IPS DF 4.7 (cell line): ENCODE results near the gene MTURN.
"Not testable (repeated sequence)": the region's sequence is repeated elsewhere in the genome, so short reads cannot be mapped to it uniquely, and the experiment has no call there.

Experiments used
- DNase-seq: peaks from one replicate; pipeline ENCODE4 v3.0.0-alpha.2; 2013; ENCODE audit warnings: low spot score; ENCODE audit errors: extremely low read depth

MTURN gene

DNA sequence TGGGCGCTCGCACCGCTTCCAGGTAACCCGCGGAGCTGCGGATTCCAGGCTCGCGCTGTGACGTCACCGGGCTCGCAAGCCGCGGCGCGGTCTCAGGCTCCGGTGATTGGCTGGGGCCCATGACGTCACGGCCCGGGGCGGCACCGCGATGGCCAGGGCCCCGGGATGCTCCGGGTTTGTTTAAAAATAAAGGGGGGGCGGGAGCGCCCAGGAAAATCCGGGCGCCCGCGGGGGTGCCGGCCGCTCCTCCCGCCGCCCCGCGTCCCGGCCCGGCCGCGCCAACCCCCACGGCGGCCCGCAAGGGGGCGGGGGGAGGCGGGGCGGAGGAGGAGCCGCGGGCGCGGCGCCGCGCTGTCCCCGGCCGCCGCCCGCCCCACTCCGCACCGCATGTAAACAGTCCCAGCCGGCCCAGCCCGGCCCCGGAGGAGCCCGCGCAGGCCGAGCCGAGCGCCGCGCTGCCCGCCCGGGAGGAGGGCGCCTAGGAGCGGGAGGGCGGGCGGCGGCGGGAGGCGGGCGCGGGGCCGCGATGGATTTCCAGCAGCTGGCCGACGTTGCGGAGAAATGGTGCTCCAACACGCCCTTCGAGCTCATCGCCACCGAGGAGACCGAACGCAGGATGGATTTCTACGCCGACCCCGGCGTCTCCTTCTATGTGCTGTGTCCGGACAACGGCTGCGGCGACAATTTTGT is at the start of gene MTURN:
Gene MTURN (plus strand): TSS at position 376 of the 690 bp plus-strand sequence. CDS start 151 bp downstream, at position 527.
- DNase-seq: peak; percentile 46

DNA sequence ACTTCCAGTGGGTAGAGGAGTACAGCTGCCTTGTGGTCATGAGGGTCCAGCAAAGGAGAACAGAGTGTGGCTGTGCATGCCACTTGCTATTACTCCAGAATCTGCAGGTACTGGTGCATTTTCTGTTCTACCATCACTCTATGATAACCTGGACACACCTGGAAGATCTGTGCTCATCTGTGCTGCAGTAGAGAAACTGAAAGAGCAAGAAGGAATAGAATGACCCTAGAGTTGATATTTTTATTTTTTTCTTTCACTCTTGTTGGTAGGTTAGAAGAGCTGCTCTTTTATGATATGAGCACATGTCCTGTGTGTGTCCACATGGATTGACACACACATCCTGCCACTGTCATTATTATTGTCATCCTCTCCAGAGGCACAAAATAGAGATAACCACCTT is 48.3 kb upstream of the MTURN start:
- no peak for DNase-seq

DNA sequence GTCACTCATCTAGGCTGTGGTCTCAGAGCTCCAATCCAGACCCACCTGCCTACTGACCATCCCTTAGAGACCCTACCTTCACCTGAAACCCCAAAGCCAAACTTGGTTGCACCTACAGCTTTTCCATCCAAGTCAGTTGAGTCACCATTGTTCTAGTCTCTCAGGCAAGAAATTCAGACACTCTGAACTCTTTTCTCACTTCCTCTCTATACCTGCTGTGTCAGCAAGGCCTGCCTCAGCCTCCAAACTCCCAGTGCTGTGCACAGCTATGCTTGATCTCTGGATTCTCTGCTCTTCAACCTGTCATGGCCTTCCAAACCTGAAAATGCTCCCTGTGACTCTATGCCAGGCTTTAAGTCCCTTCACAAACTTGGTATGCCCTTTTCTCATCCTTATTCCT is 47.4 kb upstream of the MTURN start:
- no peak for DNase-seq

DNA sequence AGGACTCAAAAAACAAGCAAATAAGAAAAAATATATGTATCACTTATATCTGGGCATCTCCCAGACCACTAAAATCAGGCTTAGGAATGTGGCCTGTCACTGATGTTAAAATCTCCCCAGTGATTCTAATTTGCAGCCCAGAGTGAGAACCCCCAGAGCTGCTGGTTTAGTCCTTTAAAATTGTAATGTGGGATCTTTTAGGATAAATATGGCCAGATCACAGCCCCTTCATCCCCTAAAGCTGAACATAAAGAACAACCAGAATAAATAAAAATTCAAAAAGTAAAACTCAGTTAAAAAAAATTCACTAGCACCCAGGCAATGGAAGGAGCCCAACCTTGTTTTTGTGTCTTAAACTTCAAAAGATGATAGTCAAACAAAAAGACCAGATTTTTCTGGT is 46.4 kb upstream of the MTURN start:
- DNase-seq: no peak

DNA sequence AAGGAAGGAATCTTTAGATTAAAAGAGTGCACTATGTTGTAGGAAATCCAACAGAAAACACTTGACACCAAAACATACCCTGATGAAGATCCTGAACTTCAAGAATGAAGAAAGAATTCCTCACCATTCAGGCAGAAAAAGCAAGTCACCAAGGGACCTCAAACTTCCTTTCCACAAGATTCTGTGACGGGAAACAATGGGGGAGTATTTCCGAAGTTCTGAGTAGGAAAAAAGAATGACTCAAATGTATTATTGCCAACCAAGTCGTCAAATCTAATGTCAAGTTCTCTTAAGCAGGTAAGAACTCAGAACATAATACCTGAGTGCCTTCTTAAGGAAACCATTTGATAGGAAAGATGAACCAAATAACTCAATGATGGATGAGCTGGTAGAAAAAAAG is 44.7 kb upstream of the MTURN start:
- DNase-seq: no peak

DNA sequence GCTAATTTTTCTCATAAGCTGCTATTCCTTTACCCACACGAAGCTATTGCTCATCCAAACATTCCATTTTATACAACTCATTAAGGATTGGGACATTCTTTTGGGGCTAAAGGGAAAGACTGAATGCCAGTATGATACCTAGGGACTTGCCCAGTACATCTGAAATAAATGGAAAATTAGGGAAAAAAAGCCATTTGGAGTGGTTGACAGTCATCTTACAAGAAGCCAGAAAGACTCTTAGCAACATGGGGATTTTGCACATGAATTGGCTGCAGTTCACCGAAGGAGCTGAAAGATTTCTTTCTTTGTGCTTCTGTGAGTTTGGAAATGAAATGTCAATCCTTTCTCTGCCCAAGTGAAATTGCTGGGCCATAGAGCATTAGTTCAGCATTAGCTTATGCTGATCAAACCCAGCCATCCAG is 43.3 kb upstream of the MTURN start:
- DNase-seq: no peak

DNA sequence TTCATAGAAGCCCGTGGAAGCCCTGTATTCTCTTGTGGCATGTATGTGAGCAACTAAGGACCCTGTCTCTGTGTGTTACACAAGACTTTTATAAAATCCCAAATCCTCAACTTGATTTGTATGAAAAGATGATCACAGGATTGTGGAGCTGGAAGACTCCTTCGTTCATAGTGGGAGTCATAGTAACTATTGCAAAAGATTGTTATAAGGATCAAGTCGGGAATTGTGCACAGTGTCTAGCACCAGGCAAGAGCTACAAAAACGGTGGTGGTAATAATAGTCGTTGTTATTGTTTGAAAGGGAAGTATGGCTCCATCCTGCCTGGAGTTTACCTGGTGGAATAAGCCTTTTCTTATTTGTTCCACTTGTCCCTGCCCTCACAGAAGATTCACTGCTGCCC is 42.8 kb upstream of the MTURN start:
- no peak for DNase-seq

DNA sequence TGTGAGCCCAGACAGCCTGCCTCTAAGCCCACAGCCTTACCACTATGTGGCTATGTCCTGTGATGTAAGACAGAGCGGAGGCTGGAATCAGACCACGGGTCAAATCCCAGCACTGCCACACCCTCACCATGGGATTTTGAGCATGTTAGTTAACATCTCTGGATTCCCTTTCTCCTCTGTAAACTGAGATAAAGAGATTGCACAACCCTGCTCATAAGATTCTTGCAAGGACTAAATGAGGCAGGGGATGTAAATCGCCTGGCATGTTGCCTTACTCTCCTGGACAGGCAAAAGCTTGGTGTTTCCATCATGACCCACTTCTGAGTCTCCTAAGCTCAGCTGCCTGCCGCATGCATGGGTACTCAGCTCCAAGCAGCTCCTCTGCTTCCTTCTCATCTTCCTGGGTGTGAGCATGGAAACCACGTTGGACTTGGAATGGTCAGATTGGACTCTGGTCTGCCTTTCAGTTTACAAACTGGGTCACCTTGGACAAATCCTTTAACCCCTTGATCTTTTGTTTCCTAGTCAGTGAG is 41.3 kb upstream of the MTURN start:
- no peak for DNase-seq

DNA sequence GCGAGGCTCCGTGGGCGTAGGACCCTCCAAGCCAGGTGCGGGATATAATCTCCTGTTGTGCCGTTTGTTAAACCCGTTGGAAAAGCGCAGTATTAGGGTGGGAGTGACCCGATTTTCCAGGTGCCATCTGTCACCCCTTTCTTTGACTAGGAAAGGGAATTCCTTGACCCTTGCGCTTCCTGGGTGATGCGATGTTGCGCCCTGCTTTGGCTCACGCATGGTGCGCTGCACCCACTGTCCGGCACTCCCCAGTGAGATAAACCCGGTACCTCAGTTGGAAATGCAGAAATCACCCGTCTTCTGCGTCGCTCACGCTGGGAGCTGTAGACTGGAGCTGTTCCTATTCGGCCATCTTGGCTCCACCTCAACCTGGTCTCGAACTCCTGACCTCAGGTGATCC is 36.2 kb upstream of the MTURN start:
- not testable (repeated sequence) for DNase-seq

DNA sequence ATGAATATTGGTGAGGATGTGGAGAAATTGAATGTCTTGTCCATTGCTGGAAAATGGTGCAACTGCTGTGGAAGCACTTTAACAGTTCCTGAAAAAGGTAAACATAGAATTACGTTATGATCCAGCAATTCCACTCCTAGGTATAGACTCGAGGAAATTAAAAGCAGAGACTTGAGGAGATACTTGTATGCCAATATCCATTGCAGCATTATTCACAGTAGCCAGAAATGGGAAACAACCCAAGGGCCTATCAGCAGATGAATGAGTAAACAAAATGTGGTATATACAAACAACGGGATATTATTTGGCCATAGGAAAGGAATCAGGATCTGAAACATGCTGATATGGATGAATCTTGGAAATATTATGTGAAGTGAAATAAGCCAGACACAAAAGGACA is 32.5 kb upstream of the MTURN start:
- DNase-seq: no peak

DNA sequence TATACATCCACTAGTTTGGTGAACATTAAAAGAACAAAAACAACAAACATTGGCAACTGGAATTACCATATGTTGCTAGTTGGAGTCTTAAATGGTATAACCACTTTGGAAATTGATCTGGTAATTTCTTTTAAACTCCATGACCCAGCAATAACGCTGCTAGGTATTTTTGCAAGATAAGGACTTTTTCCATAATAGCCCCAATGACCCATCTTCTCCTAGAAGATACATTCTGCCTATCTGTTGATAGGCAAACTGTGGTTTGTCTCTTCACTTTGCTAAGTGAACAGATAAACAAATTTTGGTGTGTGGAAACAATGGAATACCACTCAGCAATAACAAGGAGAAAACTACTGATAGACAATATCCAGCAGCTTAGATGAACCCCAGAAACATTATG is 30.6 kb upstream of the MTURN start:
- DNase-seq: no peak

DNA sequence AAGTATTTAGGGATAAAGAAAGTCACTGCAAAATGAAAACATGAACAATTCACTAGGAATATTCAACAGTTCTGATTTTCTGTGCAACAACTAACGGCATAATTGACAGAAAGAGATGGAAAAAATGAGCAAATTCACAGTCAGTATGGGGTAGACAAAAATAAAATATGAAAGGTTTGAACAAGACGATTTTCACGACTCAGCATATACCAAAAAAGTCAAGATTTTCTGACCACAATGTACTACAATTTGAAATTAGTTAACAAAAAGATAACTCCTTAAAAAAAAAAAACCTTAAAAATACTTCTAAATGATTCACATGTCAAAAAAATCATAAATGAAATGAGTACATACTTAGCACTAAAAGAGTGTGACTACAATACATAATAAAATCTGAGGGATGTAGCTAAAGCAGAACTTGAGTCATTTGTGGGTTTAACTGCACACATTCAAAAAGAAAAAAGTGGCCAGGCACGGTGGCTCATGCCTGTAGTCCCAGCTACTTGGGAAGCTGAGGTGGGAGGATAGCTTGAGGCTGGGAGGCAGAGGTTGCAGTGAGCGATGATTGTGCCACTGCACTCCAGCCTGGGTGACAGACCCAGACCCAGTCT is 22.6 kb upstream of the MTURN start:
- no peak for DNase-seq

DNA sequence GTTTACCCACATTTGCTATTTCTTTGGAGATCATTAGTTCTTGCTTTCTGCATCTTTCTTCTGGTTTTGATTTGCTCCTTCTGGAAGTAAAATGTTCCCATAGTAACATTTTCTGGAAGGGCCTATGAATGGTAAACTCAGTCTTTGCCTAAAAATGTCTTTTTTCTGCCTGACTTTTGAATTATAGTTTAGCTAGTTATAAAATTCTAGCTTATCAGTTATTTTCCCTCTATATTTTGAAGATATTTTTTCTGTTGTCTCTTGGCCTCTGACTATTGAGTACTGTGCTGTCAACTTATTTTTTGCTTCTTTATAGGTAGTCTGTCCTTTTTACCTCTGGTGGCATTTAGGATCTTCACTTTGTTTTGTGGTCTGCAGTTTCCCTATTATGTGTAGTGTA is 21.6 kb upstream of the MTURN start:
- no peak for DNase-seq

DNA sequence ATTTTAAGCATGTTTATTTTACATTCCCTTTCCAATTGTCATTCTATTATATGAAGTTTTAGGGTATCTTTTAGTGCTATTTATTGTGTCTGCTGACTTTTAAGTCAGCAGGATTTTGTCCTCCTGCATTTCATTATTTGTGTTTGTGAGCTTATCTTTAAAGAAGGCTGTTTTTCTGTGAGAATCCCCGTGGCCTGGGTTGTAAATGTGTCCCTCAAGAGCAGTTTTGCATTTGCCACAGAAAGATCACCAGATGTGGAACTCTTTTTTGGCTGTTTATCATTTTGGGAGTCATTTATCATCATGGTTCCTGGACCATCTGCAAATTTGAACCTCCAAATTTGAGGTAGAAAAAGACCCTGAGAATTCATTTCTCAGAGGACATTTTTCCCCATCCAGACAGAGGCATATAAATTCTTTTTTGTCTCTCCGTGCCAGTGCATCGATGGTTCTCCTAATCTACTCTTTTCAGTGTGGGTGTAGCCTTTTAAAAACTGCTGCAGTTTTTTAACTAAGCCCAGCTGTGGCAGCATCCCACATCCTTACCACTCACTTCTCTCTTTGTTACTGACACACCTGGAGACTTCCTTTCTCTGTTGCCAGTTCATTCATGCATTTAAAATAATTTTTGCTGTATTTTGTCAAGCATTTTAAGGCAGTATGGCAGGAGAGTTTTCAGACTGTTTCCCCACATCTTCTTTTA is 20.1 kb upstream of the MTURN start:
- no peak for DNase-seq

DNA sequence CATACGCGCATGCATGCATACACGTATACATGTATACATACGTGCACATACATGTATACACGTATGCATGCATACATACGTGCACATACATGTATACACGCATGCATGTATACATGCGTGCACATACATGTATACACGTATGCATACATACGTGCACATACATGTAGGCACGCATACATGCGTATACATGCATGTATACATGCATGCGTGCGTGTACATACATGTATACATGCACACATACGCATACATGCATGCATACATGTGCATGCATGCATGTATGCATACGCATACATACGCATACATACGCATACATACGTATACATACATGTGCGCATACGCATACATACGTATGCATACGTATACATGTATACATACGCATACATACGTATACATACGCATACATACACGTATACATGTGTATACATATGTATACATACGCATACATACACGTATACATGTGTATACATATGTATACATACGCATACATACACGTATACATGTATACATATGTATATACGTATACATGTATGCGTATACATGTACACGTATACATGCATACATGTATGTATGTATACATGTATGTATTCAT is 19.0 kb upstream of the MTURN start:
- DNase-seq: no peak

DNA sequence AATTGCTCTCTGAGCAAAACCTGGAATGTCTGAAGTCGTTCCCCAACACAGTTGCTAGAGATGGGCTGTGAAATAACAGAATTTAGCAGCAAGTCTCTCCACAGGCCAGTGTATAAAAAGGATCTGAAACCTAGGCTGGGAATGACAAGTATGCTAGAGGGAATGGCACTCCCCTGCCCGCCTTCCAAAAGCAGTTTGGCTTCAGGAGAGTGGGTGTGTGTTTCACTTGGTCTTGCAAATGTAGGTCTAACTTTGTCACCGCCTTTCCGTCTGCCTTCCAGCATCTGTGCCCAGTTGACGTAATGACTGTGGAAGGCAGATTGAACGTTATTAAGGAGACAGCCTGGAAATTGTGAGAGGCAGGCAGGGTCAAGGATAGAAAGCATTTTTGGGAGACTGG is 18.0 kb upstream of the MTURN start:
- no peak for DNase-seq

DNA sequence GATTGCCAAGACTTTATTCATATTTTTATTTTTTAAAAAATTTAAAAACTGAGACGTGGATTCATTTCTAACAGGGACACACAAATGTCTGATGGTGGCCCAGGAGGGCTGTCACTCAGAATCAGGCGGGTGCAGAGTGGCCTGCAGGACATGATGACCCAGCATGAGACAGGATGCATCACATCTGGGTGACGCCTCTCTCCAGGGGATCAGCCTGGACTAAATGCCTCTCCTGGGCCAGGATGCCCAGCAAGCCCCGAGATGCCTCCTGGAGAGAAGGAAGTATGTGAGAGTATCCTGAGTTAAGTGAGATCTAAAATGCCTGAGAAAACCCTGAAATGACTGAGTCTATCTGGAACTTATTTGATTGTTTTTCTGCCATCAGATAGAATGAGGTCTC is 16.9 kb upstream of the MTURN start:
- DNase-seq: no peak

DNA sequence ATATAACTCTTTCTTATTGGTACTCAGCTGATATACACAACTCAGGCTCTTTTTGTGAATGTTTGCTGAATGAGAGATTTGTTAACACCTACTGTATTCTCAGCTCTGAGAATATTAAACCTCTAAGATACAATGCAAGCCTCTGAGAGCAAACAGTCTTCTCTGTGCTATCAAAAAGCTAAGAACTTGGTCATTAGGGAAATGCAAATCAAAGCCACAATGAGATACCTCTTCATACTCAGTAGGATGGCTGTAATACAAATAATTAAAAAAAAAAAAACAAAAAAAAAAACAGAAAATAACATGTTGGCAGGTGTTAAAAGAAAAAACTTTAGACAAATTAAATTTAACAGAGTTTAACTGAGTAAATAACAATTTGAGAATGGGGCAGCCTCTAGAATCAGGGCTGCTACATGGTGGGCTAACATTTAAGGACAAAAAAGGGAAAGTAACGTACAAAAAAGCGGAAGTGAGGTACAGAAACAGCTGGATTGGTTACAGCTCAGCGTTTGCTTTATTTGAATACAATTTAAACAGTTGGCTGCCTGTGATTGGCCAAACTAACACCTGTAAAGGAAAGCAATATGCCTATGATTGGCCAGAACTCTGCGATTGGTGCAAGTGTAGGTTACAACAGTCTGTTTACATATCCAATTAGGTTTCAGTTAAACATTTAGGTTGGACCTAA is 14.8 kb upstream of the MTURN start:
- no peak for DNase-seq

DNA sequence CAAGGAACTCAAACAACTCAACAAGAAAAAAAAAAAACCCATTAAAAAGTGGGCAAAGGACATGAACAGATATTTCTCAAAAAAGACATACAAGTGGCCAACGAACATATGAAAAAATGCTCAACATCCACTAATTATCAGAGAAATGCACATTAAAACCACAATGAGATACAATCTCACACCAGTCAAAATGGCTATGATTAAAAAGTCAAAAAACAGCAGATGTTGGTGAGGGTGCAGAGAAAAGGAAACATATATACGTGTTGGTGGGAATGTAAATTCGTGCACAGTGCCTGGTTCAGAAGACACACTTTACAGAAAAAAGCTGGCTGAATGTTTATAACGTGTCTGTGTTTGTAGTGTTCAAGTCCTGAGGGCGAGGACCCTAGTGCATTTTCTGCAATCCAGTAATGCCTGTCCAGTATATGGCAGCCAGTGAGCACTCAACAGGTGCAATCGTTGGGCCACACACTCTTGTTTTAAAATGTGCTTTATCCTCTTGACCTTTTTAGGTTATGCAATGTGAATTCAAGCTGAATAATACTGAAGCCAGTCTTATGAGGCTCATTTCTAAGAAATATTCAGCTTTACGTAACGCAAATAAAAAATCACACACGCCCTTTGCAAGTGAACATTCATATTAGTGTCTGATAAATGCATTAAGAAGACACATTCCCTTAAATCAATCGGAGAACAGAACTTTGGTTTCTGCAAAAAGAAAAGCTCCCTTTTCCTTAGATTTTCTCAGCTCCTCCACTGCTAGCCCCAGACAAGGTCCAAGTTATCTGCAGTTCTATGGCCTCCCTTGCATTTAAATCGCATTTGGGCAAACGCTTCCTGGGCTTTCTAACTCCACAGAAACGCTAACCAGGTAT is 813 bp upstream of the MTURN start:
- no peak for DNase-seq

DNA sequence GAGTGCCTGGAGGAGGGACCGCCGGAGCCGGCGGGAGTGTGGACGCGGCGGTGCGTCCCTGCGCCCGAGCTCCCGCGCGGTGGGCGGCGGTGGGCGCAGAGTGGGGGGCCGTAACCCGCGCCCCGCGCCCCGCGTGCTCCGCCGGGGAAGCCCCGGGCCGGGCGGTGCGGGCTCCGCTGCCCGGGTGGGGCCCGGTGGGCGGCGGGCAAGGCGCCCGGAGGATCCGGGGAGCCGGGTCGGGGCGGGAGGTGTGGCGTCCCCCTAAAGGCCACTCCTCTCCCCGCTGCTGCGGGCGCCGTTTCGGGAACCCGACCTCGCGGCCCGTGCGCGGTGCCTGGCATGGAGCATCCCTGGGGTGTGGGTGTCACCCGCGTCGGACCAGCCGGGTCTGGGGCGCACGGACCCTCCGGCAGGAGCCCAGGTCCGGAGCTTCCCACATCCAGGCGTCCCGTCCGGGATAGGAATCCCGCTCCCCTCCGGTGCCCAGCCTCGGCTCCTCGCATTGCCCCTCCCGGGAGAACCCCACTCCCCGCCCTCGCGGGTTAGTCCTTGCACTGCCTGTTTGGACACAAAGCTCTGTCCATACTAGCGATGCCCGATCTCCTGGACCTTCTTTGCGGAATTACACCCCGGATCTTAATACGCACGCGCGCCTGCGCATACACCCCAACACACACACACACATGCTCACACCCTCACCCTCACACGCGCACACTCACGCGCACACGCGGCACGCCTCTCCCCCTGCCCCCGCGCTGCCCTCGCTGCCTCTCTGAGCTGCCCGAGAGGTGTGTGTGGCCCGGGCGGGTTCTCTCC is 723 bp downstream of the MTURN start:
- no peak for DNase-seq
